HepG2 (cell line): ENCODE data around the gene GJD3. TPM values are rescaled to one million over a fixed set of nuclear protein-coding genes. Genes with fewer than 3 reads are reported as not detected.

ENCODE experiments used
- AKAP8 ChIP-seq: sonication (generic); formaldehyde crosslinking; IDR thresholded peaks from 2 replicates; pipeline ENCODE4 v1.5.1; 2020; ENCODE audit warnings: mild to moderate bottlenecking, missing genetic modification reagents
- FIP1L1 ChIP-seq: fragments of 200-400 bp; formaldehyde crosslinking; IDR thresholded peaks from 2 replicates; pipeline ENCODE4 v1.6.1; 2018; ENCODE audit warnings: low read depth, mild to moderate bottlenecking, low read length, moderate library complexity, borderline replicate concordance; ENCODE audit not compliant: insufficient read depth
- ISL2 ChIP-seq: sonication (generic); formaldehyde crosslinking; IDR thresholded peaks from 2 replicates; pipeline ENCODE4 v1.5.0; 2020; ENCODE audit warnings: missing genetic modification reagents
- MTF1 ChIP-seq: sonication (generic); formaldehyde crosslinking; IDR thresholded peaks from 2 replicates; pipeline ENCODE4 v1.5.0; 2020; ENCODE audit warnings: missing genetic modification reagents
- NFYB ChIP-seq: sonication (generic); formaldehyde crosslinking; IDR thresholded peaks from 2 replicates; pipeline ENCODE4 v1.4.0; 2020; ENCODE audit warnings: missing genetic modification reagents
- PAXIP1 ChIP-seq: sonication (generic); formaldehyde crosslinking; conservative IDR thresholded peaks from 2 replicates; pipeline ENCODE4 v1.4.0; 2020; ENCODE audit warnings: mild to moderate bottlenecking, missing genetic modification reagents, moderate library complexity
- SIN3B ChIP-seq: fragments of 150-350 bp; IDR thresholded peaks from 2 replicates; pipeline ENCODE4 v1.6.1; 2014; ENCODE audit warnings: low read length
- SMARCC2 ChIP-seq: fragments of 450-650 bp; IDR thresholded peaks from 2 replicates; pipeline ENCODE4 v1.6.1; 2017; ENCODE audit warnings: antibody characterized with exemption, mild to moderate bottlenecking
- STAT5B ChIP-seq: sonication (generic); formaldehyde crosslinking; IDR thresholded peaks from 2 replicates; pipeline ENCODE4 v1.4.0; 2020; ENCODE audit warnings: missing genetic modification reagents
- YY1 ChIP-seq: IDR thresholded peaks from 2 replicates; pipeline ENCODE4 v1.6.1; 2011; ENCODE audit warnings: low read length, low read depth, moderate library complexity, mild to moderate bottlenecking; ENCODE audit not compliant: insufficient read depth, insufficient replicate concordance
- ZBTB21 ChIP-seq: sonication (generic); formaldehyde crosslinking; IDR thresholded peaks from 2 replicates; pipeline ENCODE4 v1.4.0; 2020; ENCODE audit warnings: missing genetic modification reagents
- ZNF274 ChIP-seq: sonication (generic); formaldehyde crosslinking; IDR thresholded peaks from 2 replicates; pipeline ENCODE4 v1.5.1; 2020; ENCODE audit warnings: mild to moderate bottlenecking, missing genetic modification reagents
- ZNF326 ChIP-seq: sonication (generic); formaldehyde crosslinking; IDR thresholded peaks from 2 replicates; pipeline ENCODE4 v1.4.0; 2020; ENCODE audit warnings: missing genetic modification reagents, borderline replicate concordance
- ZNF572 ChIP-seq: sonication (generic); formaldehyde crosslinking; IDR thresholded peaks from 2 replicates; pipeline ENCODE4 v1.5.1; 2020; ENCODE audit warnings: mild to moderate bottlenecking, missing genetic modification reagents
- ZNF687 ChIP-seq: sonication (generic); formaldehyde crosslinking; IDR thresholded peaks from 2 replicates; pipeline ENCODE4 v1.5.1; 2020; ENCODE audit warnings: mild to moderate bottlenecking, missing genetic modification reagents, moderate library complexity
- ZNF710 ChIP-seq: sonication (generic); formaldehyde crosslinking; IDR thresholded peaks from 2 replicates; pipeline ENCODE4 v1.5.0; 2020; ENCODE audit warnings: mild to moderate bottlenecking, missing genetic modification reagents, borderline replicate concordance
- polyA plus RNA-seq, 8 experiments: library from polyadenylated mRNA; depleted of rRNA in 3 of 8; stranded (reverse) in 7 of 8; unstranded in 1 of 8; fragments of >200 nt; fragmentation: Illumina TruSeq in 4 of 8; extraction: Trizol in 4 of 8; gene quantifications; 2 replicates each; pipeline versions ENCODE4 v1.2.1 to v1.2.3, GENCODE V29; 2011 to 2016; ENCODE audit warnings: low read depth in 4 of 8, missing spikeins in 1 of 8, mixed read lengths in 1 of 8; ENCODE audit not compliant: insufficient read depth in 1 of 8
- total RNA-seq, 5 experiments: library from RNA; depleted of rRNA; stranded (reverse); fragments of >200 nt; fragmentation: Illumina TruSeq; extraction: Trizol; gene quantifications; 2 replicates each; pipeline ENCODE4 v1.2.3, GENCODE V29; 2016; ENCODE audit warnings: low read depth in 1 of 5
- TF ChIP-seq, protein P1 (sequence below): sonication (generic); formaldehyde crosslinking; IDR thresholded peaks from 2 replicates; pipeline ENCODE4 v1.8.1; 2023; ENCODE audit warnings: mild to moderate bottlenecking, inconsistent platforms, moderate library complexity, missing genetic modification reagents, borderline replicate concordance

The GJD3 gene
- total and polyA plus RNA-seq, 2 of the 13 experiments (the other 11 are each of a cell fraction or from before 2014, with no cell fraction given) = not detected

DNA sequence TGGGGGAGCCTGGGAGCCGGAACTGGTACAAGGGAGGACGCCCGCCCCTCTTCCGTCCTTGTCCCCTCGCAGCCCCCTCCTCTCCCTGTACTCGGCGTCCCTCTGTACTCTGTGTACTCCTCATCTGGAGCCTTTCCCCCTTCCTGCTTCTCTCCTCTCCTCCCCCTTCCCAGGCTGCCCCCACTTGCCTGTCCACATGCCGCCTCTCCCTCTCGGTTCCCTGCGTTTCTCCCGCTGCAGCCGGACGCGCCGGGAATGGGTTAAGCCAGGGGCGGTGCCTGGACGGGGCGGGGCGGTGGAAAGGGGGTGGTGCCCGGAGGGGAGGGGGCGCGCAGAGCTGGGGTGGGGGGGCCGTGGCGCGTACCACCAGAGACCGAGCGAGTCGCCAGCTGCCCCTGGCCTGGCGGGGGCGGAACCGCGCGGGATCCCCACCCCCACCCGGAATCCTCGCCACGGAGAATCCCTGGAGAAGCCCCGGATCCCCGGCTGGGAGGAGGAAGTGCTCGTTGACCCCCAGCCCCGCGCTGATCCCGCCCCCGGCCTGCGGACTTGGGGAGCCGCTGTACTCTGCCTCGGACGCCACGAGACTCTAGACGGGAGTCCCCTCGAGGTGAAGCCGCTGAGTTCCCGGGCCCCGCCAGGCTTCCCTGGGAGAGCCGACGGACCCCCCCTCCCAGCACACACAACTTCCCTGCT lies 22.6 kb downstream of the GJD3 start (continued):
- TF ChIP-seq, protein P1, sequence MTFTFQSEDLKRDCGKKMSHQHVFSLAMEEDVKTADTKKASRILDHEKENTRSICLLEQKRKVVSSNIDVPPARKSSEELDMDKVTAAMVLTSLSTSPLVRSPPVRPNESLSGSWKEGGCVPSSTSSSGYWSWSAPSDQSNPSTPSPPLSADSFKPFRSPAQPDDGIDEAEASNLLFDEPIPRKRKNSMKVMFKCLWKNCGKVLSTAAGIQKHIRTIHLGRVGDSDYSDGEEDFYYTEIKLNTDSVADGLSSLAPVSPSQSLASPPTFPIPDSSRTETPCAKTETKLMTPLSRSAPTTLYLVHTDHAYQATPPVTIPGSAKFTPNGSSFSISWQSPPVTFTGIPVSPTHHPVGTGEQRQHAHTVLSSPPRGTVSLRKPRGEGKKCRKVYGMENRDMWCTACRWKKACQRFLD (CRISPR knock-in tag) = no peak
- TF ChIP-seq ZNF274 (CRISPR knock-in tag) (no peak; the same call in 1 of the 2 replicates), YY1 (no peak), PAXIP1 (no peak), MTF1 (CRISPR knock-in tag) (no peak), FIP1L1 (no peak), STAT5B (CRISPR knock-in tag) (no peak), SIN3B (no peak), SMARCC2 (no peak), ISL2 (CRISPR knock-in tag) (no peak), ZNF326 (no peak), NFYB (CRISPR knock-in tag) (no peak), AKAP8 (CRISPR knock-in tag) (0 out of 2 replicates have a peak, but pooled peaks have one; percentile 55), ZBTB21 (CRISPR knock-in tag) (peak; percentile 28; the same call in 1 of the 2 replicates), ZNF572 (peak; percentile 70; the same call in 1 of the 2 replicates), ZNF710 (no peak), ZNF687 (CRISPR knock-in tag) (peak; percentile 63)
